Airway epithelial cell (primary cell): ENCODE data around the gene RNASEL. TPM values are rescaled to one million over a fixed set of nuclear protein-coding genes. Genes with fewer than 3 reads are reported as not detected.

Experiments used
- total RNA-seq: library from RNA; depleted of rRNA; stranded (reverse); fragments of >200 nt; gene quantifications from 2 replicates; pipeline ENCODE4 v1.2.3, GENCODE V29; 2015

Gene RNASEL
- total RNA-seq = 4.2 and 6.1 TPM in 2 replicates

GRCh38 chr1:182588500-182589396 is at the start of gene RNASEL:
Gene RNASEL, minus strand, starts transcription at chr1:182589256. Its CDS starts 2,450 bp downstream, at chr1:182586806.

GRCh38 chr1:182604175-182605164 is 15.4 kb upstream of the RNASEL start, which contains the start of gene RGS16:
Gene RGS16, minus strand, starts transcription at chr1:182604389. Its CDS starts 130 bp downstream, at chr1:182604259.

Other genes starting within 250 kb of the RNASEL start
- gene GLUL, start 197.5 kb downstream of the RNASEL start, total RNA-seq = 1,006 and 1,084 TPM in 2 replicates
- not detected in 2 replicates for gene TEDDM1, start 188.6 kb downstream of the RNASEL start, total RNA-seq
- not detected in 2 replicates for gene RGSL1, start 139.1 kb downstream of the RNASEL start, total RNA-seq
- gene RGS16, start 15.1 kb upstream of the RNASEL start, total RNA-seq = 0.74 and 1.2 TPM in 2 replicates
- not detected in 2 replicates for gene RGS8, start 95.3 kb upstream of the RNASEL start, total RNA-seq
- gene NPL, start 200.5 kb upstream of the RNASEL start, total RNA-seq = 0.88 and 2.7 TPM in 2 replicates